Activated CD4-positive, alpha-beta T cell treated with anti-CD3 and anti-CD28 coated beads for 48 hours (primary cell): ENCODE measurements around the gene SLC66A1.

Experiments
- DNase-seq: peaks from one replicate; pipeline ENCODE4 v3.0.0-alpha.2; 2020

The SLC66A1 gene

DNA sequence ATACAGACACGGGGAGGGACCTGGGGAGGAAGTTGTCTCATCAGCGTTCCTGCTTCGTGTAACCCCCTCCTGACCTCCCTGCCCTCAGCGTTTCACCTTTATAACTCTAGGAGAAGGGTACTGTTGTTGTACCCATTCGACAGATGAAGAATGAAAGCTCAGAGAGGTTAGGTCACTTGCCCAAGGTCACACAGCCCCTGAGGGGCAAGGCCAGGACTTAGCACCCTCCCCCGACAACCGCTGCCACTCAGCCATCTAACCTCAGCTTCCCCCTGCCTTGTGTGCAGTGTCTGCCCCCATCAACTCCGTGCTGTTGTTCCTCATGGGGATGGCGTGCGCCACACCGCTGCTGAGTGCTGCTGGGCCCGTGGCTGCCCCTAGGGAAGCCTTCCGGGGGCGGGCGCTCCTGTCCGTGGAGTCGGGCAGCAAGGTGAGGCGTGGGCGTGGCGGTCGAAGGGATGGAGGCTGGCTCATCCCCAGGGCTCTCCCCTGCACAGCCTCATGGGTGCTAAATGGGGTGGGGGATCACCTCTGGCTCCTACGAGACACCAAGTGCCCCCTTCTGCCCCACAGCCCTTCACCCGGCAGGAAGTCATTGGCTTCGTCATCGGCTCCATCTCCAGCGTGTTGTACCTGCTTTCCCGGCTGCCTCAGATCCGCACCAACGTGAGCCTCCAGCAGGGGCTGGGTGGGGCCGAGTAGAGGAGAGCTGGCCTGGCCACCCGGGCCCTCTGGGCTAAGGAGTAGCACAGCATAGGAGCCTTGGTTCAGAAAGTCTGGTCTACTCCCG, 14.0 kb downstream of the SLC66A1 start:
- no peak for DNase-seq

GRCh38 chr1:19326748-19327065, 14.6 kb downstream of the SLC66A1 start:
- no peak for DNase-seq

DNA sequence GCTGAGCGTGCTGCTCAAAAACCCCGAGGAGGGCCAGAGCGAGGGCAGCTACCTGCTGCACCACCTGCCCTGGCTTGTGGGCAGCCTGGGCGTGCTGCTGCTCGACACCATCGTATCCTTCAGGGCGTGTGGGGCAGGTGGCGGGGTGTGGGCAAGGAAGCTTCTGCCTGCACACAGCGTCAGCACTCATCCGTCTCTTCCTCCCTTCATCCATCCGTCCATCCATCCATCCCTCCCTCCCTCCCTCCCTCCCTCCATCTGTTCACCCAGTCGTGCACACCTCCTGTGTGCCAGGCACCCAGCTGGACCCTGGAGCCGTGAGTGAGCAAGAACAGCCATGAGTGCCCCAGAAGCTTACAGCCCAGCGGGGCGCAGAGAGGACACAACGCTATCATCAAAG, 15.2 kb downstream of the SLC66A1 start:
- DNase-seq = no peak

GRCh38 chr1:19327736-19328135, 15.6 kb downstream of the SLC66A1 start:
- DNase-seq = no peak

GRCh38 chr1:19328486-19328885, 16.4 kb downstream of the SLC66A1 start:
- DNase-seq = no peak

- no peak for DNase-seq
Measured at GRCh38 chr1:19329188-19329587, 17.1 kb downstream of the SLC66A1 start.

- no peak for DNase-seq
Measured at GRCh38 chr1:19329611-19330010, 17.5 kb downstream of the SLC66A1 start.

- DNase-seq = no peak
Measured at GRCh38 chr1:19330449-19331135, 18.5 kb downstream of the SLC66A1 start.

DNA sequence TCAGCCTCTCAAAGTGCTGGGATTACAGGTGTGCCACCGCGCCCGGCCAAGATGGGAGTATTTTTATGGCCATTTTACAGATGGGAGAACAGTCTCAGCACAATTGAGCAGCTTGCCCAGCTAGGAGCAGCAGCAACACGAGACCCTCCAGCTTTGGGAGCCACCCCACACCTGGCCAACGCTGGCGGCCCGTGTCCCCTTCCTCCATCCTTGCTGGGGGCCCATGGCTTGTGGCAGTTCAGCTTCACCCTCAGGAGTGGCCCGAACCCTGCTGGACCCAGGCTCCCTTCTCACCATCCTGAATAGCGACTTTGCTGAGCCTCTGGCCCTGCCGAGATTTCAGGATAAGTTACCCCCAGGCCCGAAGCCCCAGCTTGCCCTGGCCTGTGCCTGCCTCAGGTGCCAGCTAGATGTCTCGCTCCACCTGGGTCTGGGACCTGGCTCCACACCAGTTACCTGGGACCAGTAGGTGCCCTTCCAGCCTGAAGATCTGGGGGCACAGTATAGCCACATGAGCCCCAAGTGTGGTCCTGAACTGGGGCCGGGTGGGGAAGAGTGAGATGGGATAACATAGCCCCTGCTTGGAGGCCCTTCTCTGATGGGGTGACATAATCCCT, 19.2 kb downstream of the SLC66A1 start:
- DNase-seq = no peak

DNA sequence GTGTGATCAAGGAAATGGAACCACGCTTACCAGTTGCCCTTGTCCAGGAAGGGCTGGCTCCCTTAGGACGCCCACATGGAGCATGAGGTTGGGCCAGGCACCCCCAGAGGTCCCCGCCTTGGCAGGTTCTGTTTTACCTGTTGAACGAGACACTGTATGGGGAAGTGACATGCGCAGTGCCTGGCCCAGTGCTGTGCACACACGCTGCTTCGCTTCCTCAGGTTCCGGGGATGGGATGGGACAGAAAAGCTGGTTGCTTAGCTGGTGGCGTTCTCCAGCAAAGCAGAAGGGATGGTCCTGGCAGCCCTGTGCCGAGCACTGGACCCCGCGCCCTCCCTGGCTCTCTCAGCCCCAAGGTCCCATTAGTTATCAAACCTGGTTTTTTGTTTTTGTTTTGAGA, 20.7 kb downstream of the SLC66A1 start:
- DNase-seq = no peak

GRCh38 chr1:19333587-19334354, 21.6 kb downstream of the SLC66A1 start:
- no peak for DNase-seq

GRCh38 chr1:19336543-19336942, 24.4 kb downstream of the SLC66A1 start:
- peak; percentile 84 for DNase-seq

GRCh38 chr1:19337289-19337688, 25.2 kb downstream of the SLC66A1 start:
- DNase-seq = no peak

GRCh38 chr1:19338323-19338762, 26.2 kb downstream of the SLC66A1 start:
- no peak for DNase-seq

GRCh38 chr1:19339214-19339861, 27.2 kb downstream of the SLC66A1 start:
- no peak for DNase-seq

DNA sequence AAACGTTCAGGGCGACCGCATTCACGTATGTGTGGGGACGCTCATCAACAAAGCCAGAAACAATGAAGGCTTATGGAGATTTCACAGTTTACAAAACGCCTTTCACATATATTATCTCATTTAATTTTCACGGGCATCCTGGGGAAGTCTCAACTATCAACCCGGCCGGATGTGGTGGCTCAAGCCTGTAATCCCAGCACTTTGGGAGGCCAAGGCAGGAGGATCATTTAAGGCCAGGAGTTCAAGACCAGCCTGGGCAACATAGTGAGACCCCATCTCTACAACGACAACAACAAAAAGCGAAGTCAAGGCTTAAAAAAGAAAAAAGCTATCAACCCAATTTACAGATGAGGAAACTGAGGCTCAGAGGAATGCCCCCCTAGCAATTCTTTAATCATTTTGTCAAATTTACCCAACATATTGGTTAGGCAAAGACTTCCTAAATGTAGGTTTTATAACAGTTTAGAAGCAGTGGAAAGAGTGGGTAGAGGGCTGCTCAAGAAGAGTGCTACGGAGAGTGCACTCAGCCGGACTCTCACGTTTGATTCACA, 28.3 kb downstream of the SLC66A1 start:
- DNase-seq = no peak

DNA sequence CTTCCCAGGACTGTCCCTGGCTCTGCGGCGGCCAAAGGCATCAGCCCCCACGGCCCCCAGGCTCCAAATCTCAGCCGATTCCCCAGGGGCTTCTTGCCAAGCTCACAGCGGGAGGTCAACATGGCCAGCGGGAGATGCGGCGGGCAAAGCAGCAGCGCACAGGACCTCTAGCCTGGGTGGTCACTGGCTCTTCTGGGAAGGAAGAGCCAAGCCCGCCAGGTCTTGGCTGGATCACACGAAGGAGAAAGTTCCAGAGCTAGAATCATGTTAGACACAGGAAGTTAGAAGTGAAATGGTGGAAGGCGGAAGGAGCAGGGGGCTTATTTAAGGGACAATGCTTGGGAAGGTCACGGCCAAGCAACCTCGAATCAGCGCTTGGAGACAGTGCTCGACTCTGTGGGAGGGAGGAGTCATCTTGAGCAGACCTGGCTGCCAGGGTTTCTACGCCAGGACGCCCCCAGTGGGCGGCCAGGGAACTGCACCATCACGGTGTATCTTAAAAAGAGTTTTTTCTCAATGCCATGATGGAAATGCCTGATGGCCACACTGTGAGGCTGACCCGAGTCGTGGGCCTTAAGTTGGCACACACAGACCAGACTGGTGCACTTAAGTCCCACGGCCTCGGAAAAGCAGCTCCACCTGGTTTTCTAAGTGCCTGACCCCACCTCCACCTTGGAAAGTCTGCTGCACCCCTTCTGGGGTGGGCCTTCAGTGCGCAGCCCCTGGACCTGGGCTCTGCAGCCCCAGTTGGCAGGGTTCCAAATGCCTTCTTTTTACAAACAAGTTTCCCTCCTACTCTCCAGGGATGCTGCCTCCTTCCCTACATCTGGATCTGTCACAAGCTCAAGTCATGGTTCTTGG, 29.3 kb downstream of the SLC66A1 start:
- peak; percentile 89 for DNase-seq

DNA sequence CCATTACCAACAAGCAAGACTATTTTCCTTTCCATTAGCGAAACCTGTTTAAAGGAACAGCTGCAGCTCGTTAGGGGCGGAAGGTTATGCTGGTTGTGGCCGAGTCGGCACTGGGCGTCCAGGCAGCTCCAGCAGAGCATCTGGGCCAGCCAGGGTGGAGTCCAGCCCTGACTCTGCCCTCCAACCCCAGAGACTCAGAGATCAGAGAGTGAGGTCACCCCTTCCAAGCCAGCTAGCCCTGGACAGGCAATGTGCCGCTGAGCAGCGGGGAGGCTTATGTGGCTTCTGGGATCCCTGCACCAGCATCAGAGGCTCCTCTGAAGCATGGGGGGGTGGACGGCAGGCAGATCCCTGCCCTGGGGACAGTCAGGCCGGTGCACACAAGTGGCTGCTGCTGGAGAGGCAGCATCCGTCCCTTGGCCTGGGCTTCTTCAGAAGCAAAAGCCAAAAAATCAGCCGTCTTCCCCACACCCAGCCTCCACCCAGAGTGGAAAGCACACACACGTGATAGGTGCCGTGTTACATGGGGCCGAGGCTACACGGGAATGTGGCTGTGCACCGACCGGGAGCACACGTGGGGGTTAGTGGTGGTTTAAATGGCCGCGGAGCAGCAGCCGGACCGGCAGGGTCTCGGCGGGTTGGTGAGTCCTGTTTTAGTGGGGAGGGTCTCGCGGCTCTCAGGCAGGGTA, 30.1 kb downstream of the SLC66A1 start:
- no peak for DNase-seq

DNA sequence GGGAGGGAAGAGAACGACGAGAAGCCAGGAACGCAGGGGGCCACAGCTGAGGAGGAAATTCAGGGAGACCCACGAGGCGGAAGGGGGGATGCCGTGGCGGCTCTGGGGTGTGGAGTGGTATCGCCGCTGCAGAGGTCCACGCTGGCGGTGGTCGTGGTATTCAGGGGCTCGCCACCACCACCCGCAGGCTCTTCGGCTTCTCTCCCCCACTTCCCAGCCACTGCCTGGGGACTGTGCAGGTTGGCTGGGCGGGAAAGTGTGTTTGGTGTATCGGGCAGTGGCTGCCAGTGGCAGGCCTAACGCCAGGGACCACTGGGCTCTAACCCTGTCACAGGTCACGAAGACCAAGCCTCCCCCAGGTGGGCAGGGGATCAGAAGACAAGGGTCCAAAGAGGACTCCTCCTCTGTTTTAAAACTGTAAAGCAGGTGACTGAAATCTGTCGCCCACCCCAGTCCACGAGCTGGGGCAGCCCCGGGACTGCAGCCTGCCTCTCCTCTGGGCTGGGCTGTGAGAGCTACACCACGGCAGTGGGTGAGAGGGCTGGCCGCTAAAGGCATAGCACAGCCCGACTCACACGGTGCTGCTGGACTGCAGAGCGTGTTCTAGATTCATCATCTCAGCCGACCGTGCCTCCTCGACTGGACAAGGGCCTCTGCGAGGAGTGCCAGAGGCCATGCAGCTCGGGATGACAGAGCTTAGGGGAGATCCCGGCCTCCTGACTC, 30.9 kb downstream of the SLC66A1 start:
- no peak for DNase-seq
